HG03175 (cell line): ENCODE measurements around the gene DNAI1.
"Not testable (repeated sequence)": the region's sequence is repeated elsewhere in the genome, so short reads cannot be mapped to it uniquely, and the experiment has no call there.

Experiments used
- ATAC-seq: cut with Tn5 transposase; IDR thresholded peaks from one replicate; pipeline ENCODE4 v1.9.1; 2021; ENCODE audit warnings: mild to moderate bottlenecking, moderate library complexity; ENCODE audit not compliant: unreplicated experiment

Gene DNAI1

DNA sequence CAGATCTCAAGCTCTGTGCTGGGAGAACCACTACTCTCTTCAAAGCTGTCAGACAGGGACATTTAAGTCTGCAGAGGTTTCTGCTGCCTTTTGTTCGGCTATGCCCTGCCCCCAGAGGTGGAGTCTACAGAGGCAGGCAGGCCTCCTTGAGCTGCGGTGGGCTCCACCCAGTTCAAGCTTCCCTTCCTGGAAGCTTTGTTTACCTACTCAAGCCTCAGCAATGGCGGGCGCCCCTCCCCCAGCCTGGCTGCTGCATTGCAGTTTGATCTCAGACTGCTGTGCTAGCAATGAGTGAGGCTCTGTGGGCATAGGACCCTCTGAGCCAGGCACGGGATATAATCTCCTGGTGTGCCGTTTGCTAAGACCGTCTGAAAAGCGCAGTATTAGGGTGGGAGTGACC is 73.4 kb downstream of the DNAI1 start:
- not testable (repeated sequence) for ATAC-seq

DNA sequence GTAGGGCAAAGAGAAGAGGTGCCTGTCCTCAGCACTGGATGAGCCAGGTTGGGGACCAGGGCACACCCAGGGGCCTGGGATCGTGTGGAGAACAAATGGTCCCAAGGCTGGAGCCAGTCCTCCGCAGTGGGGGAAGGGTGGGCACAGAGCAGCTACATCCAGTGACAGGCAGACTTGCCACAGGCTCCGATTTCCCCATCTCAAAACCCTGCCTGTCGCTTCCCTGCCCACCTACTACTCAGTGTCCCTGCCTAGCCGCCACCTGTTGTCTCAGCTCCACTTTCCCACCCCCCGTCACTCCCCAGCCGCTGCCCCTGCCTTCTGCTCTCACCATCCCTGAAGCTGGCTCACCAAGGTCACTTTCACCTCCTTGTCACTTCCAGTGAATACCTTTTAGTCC is 78.1 kb downstream of the DNAI1 start:
- ATAC-seq: no peak

DNA sequence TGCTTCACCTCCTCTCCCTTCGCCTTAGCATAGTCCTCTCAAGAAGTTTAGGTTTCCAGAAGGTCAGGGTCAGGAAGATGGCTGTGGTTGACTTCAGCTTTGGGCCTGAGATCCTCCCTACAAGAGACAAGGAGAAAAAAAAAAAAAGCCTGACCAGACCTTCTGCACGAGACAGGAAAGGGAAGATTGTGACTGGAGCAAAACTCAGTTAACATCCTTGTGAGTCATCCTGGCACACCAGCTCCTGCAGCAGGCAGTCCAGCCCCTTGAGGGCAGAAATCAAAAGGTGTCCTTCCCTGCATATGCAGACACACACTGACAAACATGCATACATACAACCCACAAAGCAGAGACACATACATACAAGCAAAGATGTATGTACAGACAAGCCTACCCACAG is 82.2 kb downstream of the DNAI1 start:
- no peak for ATAC-seq

DNA sequence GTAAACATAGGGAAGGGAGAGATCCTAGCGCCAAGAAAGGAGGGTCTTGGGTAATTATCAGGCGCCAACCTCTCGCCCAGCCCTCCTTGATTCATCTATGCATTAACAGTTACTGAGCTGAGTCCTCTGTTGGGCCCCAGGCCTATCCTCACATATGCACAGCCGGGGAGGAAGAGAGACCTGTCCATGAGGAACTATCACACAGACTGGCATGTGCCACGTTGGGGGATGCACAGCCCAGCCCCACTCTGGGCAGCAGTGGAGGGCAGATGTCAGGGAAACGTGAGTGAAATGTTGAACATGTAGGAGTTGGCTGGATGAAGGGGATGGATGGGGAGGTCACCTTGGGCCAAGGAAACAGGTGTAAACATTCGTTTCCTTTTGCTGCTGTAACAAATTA is 82.9 kb downstream of the DNAI1 start:
- ATAC-seq: no peak

DNA sequence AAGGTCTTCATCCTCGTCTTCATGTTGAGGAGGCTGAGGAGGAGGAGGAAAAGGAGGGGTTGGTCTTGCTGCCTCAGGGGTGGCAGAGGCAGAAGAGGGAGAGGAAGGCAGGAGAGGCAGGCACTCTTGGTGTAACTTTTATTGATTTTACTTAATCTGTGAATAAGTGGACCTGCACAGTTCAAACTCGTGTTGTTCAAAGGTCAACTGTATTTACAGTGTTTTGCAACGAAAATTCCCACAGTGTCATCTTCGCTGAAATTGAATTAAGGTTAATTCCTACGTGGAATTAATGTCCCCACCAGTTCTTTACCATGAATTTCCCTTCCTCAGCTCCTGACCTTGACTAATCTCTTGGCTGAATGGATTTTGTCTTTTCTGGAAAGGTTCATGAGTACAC is 85.4 kb downstream of the DNAI1 start:
- no peak for ATAC-seq

DNA sequence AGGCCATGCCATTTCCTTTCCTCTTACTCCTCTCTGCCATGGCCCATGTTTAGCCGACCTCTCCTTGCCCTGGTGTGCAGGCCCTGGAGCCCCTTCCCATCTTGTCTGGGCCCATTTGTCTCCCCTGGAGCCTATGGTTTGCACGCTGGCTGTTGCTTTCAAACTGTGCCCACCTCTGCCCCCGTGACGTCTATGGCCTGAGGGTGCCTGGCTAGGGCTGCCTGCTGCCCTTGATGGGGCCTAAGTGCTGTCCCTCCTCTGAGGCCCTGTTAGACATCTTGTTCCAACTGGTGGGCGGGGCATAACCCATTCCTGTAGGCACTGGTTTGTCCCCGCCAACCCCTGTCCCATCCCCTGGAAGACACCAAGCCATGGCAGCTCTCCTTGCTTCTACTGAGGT is 86.9 kb downstream of the DNAI1 start:
- no peak for ATAC-seq

DNA sequence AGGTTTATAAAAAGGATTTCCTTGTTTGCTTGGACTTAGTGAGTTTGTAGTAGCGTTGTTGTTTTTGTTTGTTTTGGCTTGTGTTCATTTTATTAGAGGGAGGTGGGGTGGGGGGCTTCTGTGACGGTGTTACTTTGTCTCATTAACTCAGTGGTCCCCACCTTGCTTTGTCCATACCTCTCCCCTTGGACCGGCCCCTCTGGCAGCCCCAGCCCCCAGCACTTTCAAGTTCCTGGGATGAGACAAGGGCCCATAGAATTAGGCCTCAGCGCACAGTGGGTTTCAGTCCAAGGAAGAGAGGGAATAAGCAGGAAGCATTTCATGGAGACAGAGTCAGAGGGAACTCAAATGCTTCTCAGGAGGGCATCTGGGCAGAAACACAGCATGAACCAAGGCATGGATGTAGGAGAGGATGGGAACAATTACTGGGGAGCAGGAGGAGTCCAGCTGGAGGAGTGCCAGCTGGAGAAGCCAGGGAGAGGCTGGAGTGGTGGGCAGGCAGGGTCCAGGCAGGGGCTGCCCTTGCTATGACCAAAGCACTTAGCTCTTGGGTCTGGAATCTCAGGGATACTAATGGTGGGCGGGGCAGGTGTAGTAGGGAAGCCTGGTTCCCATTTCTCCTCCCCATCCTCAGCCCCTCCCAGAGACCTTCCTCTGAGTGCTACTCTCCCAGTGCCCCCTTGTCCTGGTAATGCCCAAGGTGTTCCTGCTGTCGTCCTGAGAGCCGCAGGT is 87.7 kb downstream of the DNAI1 start:
- no peak for ATAC-seq

DNA sequence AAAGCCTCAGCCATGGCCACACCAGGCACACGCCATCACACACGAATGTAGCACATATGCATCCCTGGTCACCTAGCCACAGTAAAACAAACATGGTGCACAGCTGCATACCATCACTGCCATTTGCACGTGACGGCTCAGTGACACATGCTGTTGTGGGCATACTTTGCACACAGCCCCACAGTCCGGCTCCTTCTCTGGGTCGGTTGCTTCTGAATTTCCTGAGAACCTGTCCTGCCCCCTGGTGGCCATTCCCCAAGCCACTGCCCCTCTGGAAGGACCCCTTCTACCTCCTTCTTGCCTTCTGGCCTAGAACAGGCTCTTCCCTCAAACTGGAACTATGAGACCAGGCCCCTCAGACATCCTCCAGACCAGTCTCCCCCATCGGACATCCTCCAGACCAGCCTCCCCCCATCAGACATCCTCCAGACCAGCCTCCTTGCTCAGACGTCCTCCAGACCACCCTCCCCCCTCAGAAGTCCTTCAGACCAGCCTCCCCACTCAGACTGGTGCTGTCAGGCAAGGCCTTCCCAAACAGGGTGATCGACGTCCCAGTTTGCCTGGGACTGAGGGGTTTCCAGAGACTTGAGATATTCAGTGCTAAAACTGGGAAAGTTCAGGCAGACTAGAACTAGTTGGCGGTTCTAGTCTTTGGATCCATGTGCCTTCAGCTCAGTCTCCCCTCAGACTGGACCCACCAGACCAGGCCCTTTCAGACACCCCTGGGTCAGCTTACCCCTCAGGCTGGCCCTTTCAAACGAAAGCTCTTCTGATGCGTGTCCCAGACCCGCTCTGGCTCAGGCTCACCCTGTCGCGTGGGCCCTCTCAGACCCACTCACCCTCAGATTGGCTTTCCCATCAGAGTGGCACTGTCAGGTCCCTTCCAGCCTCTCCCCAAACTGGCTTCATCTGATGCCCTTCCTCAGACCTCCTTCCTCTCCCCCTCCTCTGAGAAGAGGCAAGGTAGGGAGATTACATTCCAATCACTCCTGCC is 88.5 kb downstream of the DNAI1 start:
- no peak for ATAC-seq

DNA sequence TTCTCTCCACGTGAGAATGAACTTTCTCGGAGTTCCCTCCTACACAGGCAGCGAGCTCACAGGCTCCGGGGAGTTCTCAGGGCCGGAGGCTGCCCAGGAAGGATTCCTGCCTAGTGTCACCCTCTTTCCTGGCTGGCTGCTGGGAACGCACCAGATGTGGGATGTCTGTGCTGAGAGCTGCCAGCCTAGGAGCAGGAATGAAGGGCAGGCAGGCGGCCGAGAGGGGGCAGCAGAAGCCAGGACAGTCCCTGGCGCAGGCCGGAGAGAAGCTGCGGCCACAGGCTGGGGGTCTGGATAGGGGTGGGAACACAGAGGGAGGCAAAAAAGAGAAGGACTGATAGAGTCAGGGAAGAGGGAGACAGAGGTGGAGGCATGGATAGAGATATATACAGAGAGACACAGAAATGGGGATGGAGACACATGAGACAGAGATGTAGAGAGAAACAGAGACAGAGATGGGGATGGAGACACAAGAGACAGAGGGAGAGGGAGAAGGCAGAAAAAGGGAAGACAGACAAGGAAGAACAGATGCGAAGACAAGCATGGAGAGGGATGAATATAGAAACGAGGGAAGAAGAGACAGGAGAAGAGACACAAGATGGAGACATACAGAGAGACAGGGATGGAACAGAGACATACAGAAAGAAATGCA is 89.5 kb downstream of the DNAI1 start:
- ATAC-seq: no peak

DNA sequence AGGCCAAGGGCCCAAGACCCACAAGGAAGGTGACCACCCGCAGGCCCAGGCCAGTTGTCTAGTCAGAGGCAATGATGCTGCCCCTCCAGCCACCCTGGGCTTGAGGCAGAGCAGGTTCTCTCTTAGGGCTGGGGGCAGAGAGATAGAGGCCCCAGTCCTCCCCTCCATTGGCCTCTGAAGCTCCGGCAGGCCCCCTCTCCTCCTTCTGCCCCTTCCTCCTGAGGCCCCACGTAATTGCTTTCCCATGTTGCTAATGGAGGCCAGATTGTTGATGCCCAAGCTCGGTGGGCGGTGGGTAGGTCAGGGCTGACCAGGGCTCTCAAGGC is 90.8 kb downstream of the DNAI1 start:
- ATAC-seq: no peak

DNA sequence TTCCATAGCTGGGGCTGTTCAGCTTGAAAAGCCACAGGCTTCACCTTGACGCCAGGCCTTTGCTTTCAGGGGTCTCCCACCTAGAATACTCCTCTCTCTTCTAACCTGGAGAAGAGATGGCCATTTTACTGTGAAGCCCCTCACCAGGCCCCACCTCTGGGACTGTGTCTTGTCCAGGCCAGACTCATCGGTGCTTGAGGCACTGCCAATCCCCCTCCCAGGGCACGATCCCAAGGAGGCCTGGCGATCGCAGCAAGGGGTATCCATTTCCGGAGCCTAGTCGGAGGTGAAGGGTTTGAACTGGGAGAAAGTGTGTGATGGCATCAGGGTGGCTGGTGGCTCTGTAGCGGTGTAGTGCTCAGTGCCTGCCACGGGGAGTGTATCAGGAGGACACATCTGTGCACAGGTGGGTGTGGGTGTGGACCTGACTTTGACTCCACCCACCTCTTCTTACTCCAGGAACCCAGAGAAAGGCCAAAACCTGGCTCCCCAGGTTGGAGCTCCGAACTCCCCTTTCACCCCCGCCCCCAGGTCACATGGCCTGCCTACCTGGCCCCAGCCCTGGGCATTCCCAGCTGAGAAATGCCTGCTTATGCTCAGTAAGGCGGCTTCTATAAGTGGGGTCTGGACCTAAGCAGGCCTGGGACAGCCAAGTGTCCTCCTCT is 91.5 kb downstream of the DNAI1 start:
- no peak for ATAC-seq

DNA sequence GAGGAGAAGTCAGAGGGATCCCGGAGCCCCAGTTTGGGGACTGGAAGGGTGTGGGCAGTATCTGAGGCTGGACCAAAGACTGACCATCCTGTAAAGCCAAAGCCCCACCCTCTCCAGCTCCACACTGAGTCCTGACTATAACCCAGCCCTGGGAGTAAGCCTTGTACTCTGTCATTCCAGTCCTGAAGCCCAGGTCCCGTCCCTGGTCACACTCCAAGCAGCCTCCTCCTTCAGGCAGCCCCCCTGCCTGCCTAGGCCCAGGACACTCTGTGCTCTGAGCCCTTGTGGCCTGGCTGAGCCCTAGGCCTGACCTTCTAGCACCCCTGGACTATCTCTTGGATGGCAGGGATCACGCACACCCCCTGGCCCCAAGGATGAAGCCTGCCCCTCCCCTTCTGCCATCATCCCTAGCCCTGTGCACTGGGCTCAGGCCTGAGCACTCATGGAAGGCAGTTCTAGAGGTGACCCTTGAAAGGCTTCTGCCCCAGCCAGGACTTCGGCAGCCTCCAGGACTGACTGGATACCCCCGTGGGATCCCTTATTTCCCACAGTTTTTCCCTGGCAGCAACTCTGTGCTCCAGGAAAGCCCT is 92.2 kb downstream of the DNAI1 start:
- ATAC-seq: no peak

DNA sequence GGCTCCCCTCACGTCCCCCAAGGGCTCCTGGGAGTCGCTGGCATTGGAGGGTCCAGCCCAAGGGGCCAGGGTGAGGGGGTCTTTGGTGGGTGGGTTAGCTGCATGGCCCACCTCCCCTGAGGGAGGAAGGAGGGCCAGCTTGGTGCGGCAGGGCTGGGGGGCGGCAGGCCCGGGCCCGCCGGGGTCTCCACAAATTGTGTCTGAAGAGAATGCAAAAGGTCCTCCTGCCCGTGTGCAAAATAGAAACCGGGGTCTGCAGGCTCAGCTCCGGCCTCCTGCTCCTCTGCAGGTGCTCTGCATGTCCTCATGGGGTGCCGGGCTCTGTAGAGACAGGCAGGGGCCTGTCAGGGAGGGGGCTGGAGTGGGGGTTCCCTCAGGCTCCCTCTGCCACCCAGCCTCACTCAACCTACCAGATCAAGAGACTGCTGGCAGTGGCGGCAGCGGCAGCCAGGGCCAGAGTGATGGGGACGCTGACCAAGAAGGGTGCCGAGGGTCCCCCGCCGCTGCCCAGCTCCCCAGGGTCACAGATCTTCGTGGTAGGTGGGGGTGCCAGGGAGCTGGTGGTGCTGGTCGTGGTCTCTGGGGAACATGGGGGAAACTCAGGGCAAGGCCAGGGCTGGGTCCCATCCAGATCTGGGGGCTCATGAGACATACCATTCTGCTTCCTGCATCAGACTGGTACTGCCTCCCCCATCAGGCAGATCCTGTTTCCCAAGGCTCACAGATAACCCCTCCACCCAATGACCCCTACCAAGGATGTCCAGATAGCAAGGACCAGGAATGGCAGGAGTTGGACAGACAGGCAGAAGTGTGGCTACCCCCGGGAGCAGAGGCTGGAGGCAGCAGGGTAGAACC is 93.4 kb downstream of the DNAI1 start:
- ATAC-seq: no peak

DNA sequence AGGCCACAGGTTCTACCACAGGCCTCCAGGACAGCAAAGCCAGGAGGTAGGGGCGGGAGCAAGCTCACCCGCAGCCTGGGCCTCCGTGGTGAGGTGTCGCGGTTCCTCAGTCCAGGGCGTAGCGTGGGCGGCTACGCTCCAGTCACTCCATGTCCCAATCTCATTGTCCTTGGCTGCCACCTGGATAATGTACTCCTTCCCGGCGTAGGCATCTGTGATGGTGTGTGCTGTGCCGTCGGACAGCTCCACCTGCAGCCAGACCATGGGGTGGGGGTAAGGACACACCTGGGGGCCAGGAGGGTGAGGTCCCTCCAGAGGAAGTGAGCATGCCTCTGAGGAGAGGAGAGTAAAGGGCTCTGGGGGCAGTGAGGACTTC is 94.0 kb downstream of the DNAI1 start:
- no peak for ATAC-seq

DNA sequence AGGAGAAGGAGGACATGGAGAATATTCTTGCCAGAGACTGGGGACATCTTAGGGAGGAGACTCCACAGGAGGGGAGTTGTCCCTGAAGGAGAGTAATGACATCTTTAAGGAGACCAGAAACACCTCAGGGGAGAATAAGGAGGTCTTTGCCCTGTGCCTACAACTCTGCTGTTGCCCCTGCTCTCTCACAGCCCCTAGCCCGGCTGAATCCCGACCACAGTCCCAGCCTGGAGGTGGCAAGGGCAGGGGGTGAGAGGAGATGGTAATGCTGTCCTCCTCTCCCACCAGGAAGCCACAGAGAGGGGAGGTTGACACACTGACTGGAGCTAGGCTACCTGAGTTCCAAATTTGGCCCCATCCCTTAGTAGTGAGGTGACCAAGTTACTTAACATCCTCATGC is 94.4 kb downstream of the DNAI1 start:
- no peak for ATAC-seq

DNA sequence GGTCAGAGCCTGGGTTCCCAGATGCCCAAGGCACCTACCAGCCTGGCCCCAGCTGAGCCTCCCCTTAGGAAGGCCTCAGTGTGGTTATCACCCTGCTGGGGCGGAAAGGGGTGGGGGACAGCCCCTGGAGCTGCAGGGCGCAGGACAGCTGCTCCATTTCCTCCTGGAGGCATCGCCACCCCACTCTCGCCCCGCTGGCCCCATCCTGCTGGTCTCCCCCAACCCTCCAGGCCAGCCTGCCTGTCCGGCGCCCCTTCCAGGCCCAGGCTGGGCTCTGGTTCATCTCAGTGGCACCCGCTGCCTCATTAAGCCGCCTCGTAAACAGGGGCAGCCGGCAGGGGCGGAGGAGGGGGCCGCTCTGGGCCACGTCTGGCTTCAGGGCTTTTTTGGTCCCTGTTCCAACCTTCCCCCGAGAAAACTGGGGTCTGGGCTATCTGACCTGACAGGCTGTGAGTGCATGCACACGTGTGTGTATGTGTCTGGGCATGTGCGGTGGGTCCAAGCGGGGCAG is 95.0 kb downstream of the DNAI1 start:
- no peak for ATAC-seq

DNA sequence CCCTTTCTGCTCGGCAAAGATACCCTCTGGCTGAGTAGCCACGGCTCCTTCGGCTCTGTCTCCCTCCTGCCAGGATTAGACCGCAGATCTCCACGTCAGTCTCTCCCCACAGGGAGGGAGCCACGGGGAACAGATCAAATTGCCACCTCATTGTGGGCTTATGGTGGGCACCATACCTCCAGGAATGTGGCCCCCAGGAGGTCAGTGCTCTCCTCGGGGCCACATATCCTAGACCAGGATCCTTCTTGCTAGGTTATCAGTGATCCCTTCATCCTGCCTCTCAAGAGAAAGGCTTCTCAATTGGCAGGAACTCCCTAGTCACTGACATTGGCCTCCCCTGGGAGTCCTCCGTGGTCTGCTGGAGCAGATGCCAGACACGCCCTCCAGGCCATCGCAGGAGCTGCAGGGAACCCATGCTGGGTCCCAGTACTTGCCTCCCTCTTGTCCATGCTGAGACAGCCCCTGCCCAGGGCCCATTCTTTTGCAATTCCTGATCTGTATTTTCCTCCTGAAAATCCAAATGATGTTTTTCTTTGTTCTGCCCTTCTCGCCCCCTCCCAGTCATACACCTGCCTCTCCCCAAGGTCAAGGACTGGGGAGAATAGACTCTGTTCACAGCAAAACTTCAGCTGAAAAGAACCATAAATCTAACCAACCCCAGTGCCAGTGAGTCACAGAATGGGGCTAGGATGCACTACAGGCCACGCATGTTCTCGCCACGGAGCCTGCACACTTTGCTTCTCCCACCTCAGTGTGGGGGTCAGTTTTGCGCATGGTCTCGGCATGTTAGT is 95.8 kb downstream of the DNAI1 start:
- no peak for ATAC-seq

DNA sequence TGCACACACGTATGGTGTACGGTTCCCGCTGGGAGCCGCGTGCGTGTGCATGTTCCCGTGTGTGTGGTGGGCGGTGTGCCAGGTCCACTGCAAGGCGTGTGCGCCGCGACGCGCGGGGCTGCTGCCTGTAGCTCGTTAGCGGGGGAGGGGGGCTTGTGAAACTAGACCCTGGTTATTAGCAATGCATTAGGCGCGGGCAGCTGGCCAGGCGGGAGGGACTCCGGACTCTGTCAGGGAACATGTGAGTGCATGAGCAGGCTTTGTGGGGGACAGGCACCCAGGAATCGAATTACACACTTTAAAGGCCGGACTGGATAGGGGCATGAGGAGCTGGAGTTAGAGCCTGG is 96.4 kb downstream of the DNAI1 start:
- no peak for ATAC-seq

DNA sequence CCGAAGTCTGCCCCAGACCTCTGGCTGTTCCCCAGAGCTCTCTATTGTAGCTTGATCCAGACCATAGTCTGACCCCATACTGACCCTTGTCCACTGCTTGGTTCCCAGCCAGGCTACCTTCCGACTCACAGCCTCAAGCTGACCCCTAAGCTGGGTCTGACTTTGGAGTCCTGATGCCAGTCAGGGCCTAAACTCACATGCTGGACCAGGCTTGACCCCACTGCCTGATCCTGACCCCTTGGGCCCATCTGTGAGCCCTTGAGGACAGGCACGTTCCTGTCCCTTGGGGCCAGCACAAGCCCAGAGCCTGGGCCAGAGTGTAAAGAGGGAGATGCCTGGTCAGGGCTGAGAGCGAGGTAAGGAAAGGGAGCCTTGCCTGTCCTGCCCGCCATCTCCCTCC is 96.9 kb downstream of the DNAI1 start:
- ATAC-seq: no peak
